PC-3 (cell line): ENCODE measurements around the gene COL4A1.

ENCODE experiments used
- EZH2 ChIP-seq: fragments of 300-600 bp; sonication (generic); IDR thresholded peaks from one replicate; pipeline ENCODE4 v1.6.1; 2017; ENCODE audit warnings: antibody characterized with exemption, mild to moderate bottlenecking, low read length; ENCODE audit not compliant: unreplicated experiment
- EZH2phosphoT487 ChIP-seq: fragments of 300-600 bp; sonication (generic); IDR thresholded peaks from 2 replicates; pipeline ENCODE4 v1.6.1; 2018; ENCODE audit warnings: mild to moderate bottlenecking, antibody characterized with exemption, low read length, borderline replicate concordance
- TF ChIP-seq, protein P1 (sequence below): fragments of 300-600 bp; sonication (generic); conservative IDR thresholded peaks from 2 replicates; pipeline ENCODE4 v1.5.1; 2017; ENCODE audit warnings: antibody characterized with exemption, low read depth, mild to moderate bottlenecking, low read length

DNA sequence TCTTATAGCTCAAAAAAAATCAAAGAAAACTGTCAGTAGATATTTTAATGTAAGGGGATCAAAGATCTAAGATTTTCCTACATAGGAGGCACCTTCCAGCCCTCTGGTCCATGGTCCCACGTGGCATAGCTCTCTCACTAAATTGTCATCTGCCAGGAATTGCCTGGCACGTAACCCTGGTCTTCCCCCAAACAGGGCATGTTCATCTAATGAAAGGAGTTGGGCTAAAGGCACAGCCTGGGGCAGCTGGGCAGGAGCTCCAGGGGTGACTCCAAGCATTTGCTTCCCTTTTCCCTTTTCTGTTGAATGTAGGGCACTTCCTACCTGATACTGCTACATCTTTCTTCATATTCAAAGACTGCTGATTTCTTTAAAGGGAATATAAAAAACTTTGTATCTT, 148.7 kb downstream of the COL4A1 start:
- TF ChIP-seq, protein P1, sequence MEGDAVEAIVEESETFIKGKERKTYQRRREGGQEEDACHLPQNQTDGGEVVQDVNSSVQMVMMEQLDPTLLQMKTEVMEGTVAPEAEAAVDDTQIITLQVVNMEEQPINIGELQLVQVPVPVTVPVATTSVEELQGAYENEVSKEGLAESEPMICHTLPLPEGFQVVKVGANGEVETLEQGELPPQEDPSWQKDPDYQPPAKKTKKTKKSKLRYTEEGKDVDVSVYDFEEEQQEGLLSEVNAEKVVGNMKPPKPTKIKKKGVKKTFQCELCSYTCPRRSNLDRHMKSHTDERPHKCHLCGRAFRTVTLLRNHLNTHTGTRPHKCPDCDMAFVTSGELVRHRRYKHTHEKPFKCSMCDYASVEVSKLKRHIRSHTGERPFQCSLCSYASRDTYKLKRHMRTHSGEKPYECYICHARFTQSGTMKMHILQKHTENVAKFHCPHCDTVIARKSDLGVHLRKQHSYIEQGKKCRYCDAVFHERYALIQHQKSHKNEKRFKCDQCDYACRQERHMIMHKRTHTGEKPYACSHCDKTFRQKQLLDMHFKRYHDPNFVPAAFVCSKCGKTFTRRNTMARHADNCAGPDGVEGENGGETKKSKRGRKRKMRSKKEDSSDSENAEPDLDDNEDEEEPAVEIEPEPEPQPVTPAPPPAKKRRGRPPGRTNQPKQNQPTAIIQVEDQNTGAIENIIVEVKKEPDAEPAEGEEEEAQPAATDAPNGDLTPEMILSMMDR: no peak
- TF ChIP-seq EZH2phosphoT487: no peak
- no peak for TF ChIP-seq EZH2
